Measurements from ENCODE around the gene DGKI.

Gene DGKI

DNA sequence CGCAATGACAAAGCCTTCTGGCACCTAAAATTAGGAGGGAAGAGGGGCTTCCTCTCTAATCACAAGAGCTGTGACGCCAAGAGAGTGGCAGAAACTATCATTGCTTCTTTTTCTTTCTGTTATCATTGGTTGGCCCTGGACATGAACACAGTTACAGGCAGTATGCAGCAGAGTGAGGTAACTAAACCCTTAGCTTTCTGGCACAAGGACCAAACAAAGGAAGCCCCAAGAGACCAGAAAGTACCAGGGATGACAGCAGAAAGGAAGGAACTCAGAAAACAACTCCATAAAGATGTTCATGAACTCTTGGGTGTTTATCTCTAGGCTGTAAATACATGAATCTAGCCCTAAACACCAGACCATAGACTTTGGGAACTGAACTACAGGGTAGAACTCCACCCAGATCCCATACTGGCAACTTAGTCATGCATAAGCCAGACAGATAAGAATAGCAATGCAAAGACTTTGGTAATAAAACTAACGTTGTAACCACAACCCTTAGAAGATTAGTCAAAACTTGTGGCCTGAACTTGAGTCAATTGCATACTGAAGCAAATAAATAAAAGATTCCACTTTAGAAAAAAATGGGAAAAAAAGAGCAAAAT, 307.6 kb downstream of the DGKI start:
- Histone ChIP-seq H3K4me3 (ENCODE audit: low read depth in 1 of 2, low read length in 2 of 2) (no peak overlapping the region), H3K9me3 (ENCODE audit: low read length) (no peaks in the 10 kb centered on the region), H3K27me3 (ENCODE audit: control insufficient read depth in 1 of 2, insufficient read depth in 2 of 2, low read length in 2 of 2) (no peaks in the 10 kb centered on the region), H3K4me1 (ENCODE audit: insufficient read depth, low read length) (no peaks in the 10 kb centered on the region), H3K36me3 (ENCODE audit: insufficient read depth, low read length) (no peaks in the 10 kb centered on the region), H3K27ac (ENCODE audit: low read depth, low read length) (no peak overlapping the region), H3K9ac (ENCODE audit: low read length) (no peak overlapping the region)

GRCh38 chr7:137538361-137538762, 308.4 kb downstream of the DGKI start:
- Histone ChIP-seq H3K36me3 (ENCODE audit: insufficient read depth, low read length) (no peaks in the 10 kb centered on the region), H3K27me3 (ENCODE audit: control insufficient read depth in 1 of 2, insufficient read depth in 2 of 2, low read length in 2 of 2) (no peaks in the 10 kb centered on the region), H3K9me3 (ENCODE audit: low read length) (no peaks in the 10 kb centered on the region), H3K9ac (ENCODE audit: low read length) (no peak overlapping the region), H3K4me3 (ENCODE audit: low read depth in 1 of 2, low read length in 2 of 2) (no peak overlapping the region), H3K4me1 (ENCODE audit: insufficient read depth, low read length) (no peaks in the 10 kb centered on the region), H3K27ac (ENCODE audit: low read depth, low read length) (no peak overlapping the region)

- Histone ChIP-seq H3K9me3 (ENCODE audit: low read length) (no peaks in the 10 kb centered on the region), H3K4me3 (ENCODE audit: low read depth in 1 of 2, low read length in 2 of 2) (no peak overlapping the region), H3K4me1 (ENCODE audit: insufficient read depth, low read length) (no peaks in the 10 kb centered on the region), H3K9ac (ENCODE audit: low read length) (no peak overlapping the region), H3K27me3 (ENCODE audit: control insufficient read depth in 1 of 2, insufficient read depth in 2 of 2, low read length in 2 of 2) (no peaks in the 10 kb centered on the region), H3K27ac (ENCODE audit: low read depth, low read length) (no peak overlapping the region), H3K36me3 (ENCODE audit: insufficient read depth, low read length) (no peaks in the 10 kb centered on the region)
Measured at GRCh38 chr7:137535579-137535978, 311.2 kb downstream of the DGKI start.

GRCh38 chr7:137531671-137532070, 315.1 kb downstream of the DGKI start:
- no peak overlapping the region for H3K9ac ChIP-seq (ENCODE audit: low read length)
- no peaks in the 10 kb centered on the region for H3K36me3 ChIP-seq (ENCODE audit: insufficient read depth, low read length)
- no peak overlapping the region for H3K27ac ChIP-seq (ENCODE audit: low read depth, low read length)

DNA sequence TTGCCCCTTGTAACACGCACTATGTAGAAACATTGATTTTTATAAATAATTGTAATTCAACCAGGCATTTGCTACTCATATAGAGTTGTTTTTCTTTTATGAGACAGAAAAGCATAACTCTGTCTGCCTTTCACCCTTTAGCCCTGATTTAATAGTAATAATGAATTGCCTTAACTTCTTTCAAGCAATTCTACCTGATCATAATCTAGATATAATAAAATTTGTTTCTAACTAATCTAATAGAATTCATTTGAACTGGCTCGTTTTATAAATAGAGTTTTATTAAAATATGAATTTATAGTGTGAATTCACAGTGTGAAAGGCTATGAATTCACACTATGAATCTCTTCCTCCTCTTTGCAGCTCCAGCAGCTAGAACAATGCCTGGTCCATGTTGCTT, 319.1 kb downstream of the DGKI start:
- Histone ChIP-seq H3K4me1 (ENCODE audit: insufficient read depth, low read length) (no peaks in the 10 kb centered on the region), H3K9ac (ENCODE audit: low read length) (no peak overlapping the region), H3K4me3 (ENCODE audit: low read depth in 1 of 2, low read length in 2 of 2) (no peak overlapping the region), H3K9me3 (ENCODE audit: low read length) (no peaks in the 10 kb centered on the region), H3K27me3 (ENCODE audit: control insufficient read depth in 1 of 2, insufficient read depth in 2 of 2, low read length in 2 of 2) (no peaks in the 10 kb centered on the region), H3K36me3 (ENCODE audit: insufficient read depth, low read length) (no peaks in the 10 kb centered on the region), H3K27ac (ENCODE audit: low read depth, low read length) (no peak overlapping the region)

More at GRCh38 chr7:137531671-137532070, 315.1 kb downstream of the DGKI start:
- Histone ChIP-seq H3K4me3 (ENCODE audit: low read depth in 1 of 2, low read length in 2 of 2) (no peak overlapping the region), H3K9me3 (ENCODE audit: low read length) (no peaks in the 10 kb centered on the region), H3K27me3 (ENCODE audit: control insufficient read depth in 1 of 2, insufficient read depth in 2 of 2, low read length in 2 of 2) (no peaks in the 10 kb centered on the region), H3K4me1 (ENCODE audit: insufficient read depth, low read length) (no peaks in the 10 kb centered on the region)

- H3K27me3 ChIP-seq (ENCODE audit: control insufficient read depth in 1 of 2, insufficient read depth in 2 of 2, low read length in 2 of 2): no peaks in the 10 kb centered on the region
- no peaks in the 10 kb centered on the region for H3K9me3 ChIP-seq (ENCODE audit: low read length)
- H3K27ac ChIP-seq (ENCODE audit: low read depth, low read length): no peak overlapping the region
- H3K36me3 ChIP-seq (ENCODE audit: insufficient read depth, low read length): no peaks in the 10 kb centered on the region
- no peaks in the 10 kb centered on the region for H3K4me1 ChIP-seq (ENCODE audit: insufficient read depth, low read length)
- H3K4me3 ChIP-seq (ENCODE audit: low read depth in 1 of 2, low read length in 2 of 2): no peak overlapping the region
- no peak overlapping the region for H3K9ac ChIP-seq (ENCODE audit: low read length)
Measured at GRCh38 chr7:137523171-137523570, 323.6 kb downstream of the DGKI start.

DNA sequence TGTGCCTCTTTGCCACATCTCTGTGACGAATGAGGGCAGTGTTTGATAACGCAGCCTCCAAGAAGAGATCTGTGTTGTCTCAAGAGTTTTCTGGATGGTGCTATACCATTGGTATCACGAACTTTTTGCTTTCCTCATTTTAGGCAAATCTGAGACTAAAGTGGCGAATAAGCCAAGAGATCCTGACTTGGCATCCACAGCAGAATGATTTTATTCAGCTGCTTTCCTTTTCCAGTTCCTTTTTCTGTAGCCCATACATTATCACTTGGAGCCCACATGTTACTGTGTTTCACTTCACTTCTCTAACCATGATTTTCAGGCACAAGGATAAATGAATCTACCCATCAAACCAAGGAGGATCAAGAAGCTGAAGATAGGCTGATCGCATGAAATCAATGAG, 325.3 kb downstream of the DGKI start:
- no peak overlapping the region for H3K27ac ChIP-seq (ENCODE audit: low read depth, low read length)
- H3K4me3 ChIP-seq (ENCODE audit: low read depth in 1 of 2, low read length in 2 of 2): no peak overlapping the region
- no peaks in the 10 kb centered on the region for H3K4me1 ChIP-seq (ENCODE audit: insufficient read depth, low read length)
- H3K9ac ChIP-seq (ENCODE audit: low read length): no peak overlapping the region
- H3K36me3 ChIP-seq (ENCODE audit: insufficient read depth, low read length): no peaks in the 10 kb centered on the region
- H3K9me3 ChIP-seq (ENCODE audit: low read length): no peaks in the 10 kb centered on the region
- H3K27me3 ChIP-seq (ENCODE audit: control insufficient read depth in 1 of 2, insufficient read depth in 2 of 2, low read length in 2 of 2): no peaks in the 10 kb centered on the region

DNA sequence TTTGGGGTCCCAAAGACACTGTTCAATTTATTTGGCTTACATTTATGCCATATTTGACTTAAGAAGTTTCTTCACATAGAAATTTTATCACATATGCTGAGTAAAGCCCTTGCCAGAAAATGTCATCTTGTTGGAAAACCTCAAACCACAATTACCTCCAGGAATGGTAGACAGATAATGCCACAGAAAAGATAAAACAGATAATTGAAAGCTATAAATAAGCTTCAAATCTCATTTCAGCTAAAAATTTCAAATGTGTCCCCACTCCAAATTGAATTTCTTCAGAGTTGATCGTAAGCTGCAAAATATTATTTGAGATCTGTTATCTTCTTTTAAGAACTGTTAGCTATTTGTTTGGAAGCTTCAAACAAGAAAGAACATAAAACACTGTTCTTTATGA, 326.8 kb downstream of the DGKI start:
- Histone ChIP-seq H3K27ac (ENCODE audit: low read depth, low read length) (no peak overlapping the region), H3K4me3 (ENCODE audit: low read depth in 1 of 2, low read length in 2 of 2) (no peak overlapping the region), H3K9me3 (ENCODE audit: low read length) (no peaks in the 10 kb centered on the region), H3K36me3 (ENCODE audit: insufficient read depth, low read length) (no peaks in the 10 kb centered on the region), H3K4me1 (ENCODE audit: insufficient read depth, low read length) (no peaks in the 10 kb centered on the region), H3K9ac (ENCODE audit: low read length) (no peak overlapping the region), H3K27me3 (ENCODE audit: control insufficient read depth in 1 of 2, insufficient read depth in 2 of 2, low read length in 2 of 2) (no peaks in the 10 kb centered on the region)

DNA sequence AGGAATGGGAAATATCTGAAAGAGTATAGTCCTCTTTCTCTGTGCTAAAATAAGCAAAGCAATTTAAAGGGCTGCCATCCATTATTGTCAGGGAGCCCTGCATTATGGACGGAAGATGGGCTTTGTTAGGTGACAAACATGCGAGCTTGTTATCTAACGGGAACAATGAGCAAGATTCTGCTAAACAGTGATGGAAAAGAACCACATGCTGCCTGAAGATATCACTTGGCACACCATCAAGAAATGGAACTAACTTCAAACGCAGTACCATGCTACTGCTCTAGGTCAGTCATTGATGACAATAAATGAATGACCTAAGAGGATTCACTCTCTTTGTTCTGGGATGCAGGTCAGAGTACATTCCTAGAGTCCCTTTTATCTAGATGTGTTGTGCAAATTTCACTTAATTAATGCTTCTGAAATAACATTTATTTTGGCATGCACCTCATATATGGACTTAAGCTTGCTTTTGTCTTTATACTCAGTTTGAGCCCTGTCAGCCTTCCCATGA, 327.5 kb downstream of the DGKI start:
- Histone ChIP-seq H3K4me3 (ENCODE audit: low read depth in 1 of 2, low read length in 2 of 2) (no peak overlapping the region), H3K27ac (ENCODE audit: low read depth, low read length) (no peak overlapping the region), H3K4me1 (ENCODE audit: insufficient read depth, low read length) (no peaks in the 10 kb centered on the region), H3K9me3 (ENCODE audit: low read length) (no peaks in the 10 kb centered on the region), H3K27me3 (ENCODE audit: control insufficient read depth in 1 of 2, insufficient read depth in 2 of 2, low read length in 2 of 2) (no peaks in the 10 kb centered on the region), H3K36me3 (ENCODE audit: insufficient read depth, low read length) (no peaks in the 10 kb centered on the region), H3K9ac (ENCODE audit: low read length) (no peak overlapping the region)

GRCh38 chr7:137513091-137513490, 333.7 kb downstream of the DGKI start:
- Histone ChIP-seq H3K27me3 (ENCODE audit: control insufficient read depth in 1 of 2, insufficient read depth in 2 of 2, low read length in 2 of 2) (no peaks in the 10 kb centered on the region), H3K27ac (ENCODE audit: low read depth, low read length) (no peak overlapping the region), H3K9ac (ENCODE audit: low read length) (no peak overlapping the region), H3K9me3 (ENCODE audit: low read length) (no peaks in the 10 kb centered on the region), H3K4me3 (ENCODE audit: low read depth in 1 of 2, low read length in 2 of 2) (no peak overlapping the region), H3K36me3 (ENCODE audit: insufficient read depth, low read length) (no peaks in the 10 kb centered on the region), H3K4me1 (ENCODE audit: insufficient read depth, low read length) (no peaks in the 10 kb centered on the region)

- no peak overlapping the region for H3K4me3 ChIP-seq (ENCODE audit: low read depth in 1 of 2, low read length in 2 of 2)
- no peak overlapping the region for H3K9ac ChIP-seq (ENCODE audit: low read length)
- no peaks in the 10 kb centered on the region for H3K4me1 ChIP-seq (ENCODE audit: insufficient read depth, low read length)
- H3K9me3 ChIP-seq (ENCODE audit: low read length): no peaks in the 10 kb centered on the region
- no peaks in the 10 kb centered on the region for H3K27me3 ChIP-seq (ENCODE audit: control insufficient read depth in 1 of 2, insufficient read depth in 2 of 2, low read length in 2 of 2)
- no peak overlapping the region for H3K27ac ChIP-seq (ENCODE audit: low read depth, low read length)
- H3K36me3 ChIP-seq (ENCODE audit: insufficient read depth, low read length): no peaks in the 10 kb centered on the region
Measured at GRCh38 chr7:137507096-137507495, 339.7 kb downstream of the DGKI start.

DNA sequence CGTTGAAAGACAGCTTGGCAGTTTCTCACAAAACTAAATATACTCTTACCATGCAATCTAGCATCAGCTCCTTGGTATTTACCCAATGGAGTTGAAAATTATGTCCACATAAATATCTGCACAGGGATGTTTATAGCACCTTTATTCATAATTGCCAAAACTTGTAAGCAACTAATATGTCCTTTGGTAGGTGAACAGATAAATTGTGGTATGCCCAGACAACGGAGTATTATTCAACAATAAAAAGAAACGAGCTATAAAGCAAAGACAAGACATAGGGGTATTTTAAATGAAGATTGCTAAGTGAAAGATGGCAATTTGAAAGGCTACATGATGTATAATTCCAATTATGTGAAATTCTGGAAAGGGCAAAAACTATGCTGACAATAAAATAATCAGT, 340.7 kb downstream of the DGKI start:
- Histone ChIP-seq H3K36me3 (ENCODE audit: insufficient read depth, low read length) (no peaks in the 10 kb centered on the region), H3K9ac (ENCODE audit: low read length) (no peak overlapping the region), H3K4me1 (ENCODE audit: insufficient read depth, low read length) (no peaks in the 10 kb centered on the region), H3K4me3 (ENCODE audit: low read depth in 1 of 2, low read length in 2 of 2) (no peak overlapping the region), H3K9me3 (ENCODE audit: low read length) (no peaks in the 10 kb centered on the region), H3K27me3 (ENCODE audit: control insufficient read depth in 1 of 2, insufficient read depth in 2 of 2, low read length in 2 of 2) (no peaks in the 10 kb centered on the region), H3K27ac (ENCODE audit: low read depth, low read length) (no peak overlapping the region)
